Thyroid gland (tissue), 4 donors: ENCODE measurements around the gene SNED1.

Experiments
- CTCF ChIP-seq, 6 experiments: fragments of 200-600 bp in 3 of 6; fragments of 450-650 bp in 3 of 6; sonication (generic) in 3 of 6; IDR thresholded peaks; one replicate each; pipeline ENCODE4 v1.5.1; 2016 to 2019; ENCODE audit warnings: antibody characterized with exemption in 6 of 6, mild to moderate bottlenecking in 2 of 6, inconsistent platforms in 1 of 6, moderate library complexity in 1 of 6
- POLR2A ChIP-seq, 2 donors: fragments of 450-650 bp; IDR thresholded peaks; one replicate each; pipeline ENCODE4 v1.6.1; 2017; ENCODE audit warnings: antibody characterized with exemption in 2 of 2, mild to moderate bottlenecking in 2 of 2, moderate library complexity in 1 of 2

- TF ChIP-seq CTCF (IDR thresholded peaks at IDR 0.05) (no peak), POLR2A (IDR thresholded peaks at IDR 0.05) (no peak)
Measured at GRCh38 chr2:241039416-241039815, 41.0 kb downstream of the SNED1 start.
